SK-N-MC (cell line): ENCODE results near the gene CTNNA3.

Experiments
- DNase-seq: peaks from one replicate; pipeline ENCODE4 v3.0.0-alpha.2; 2011; ENCODE audit warnings: low read depth, low spot score
- H3K27ac ChIP-seq: fragments of 200-600 bp; sonication (generic); 2 replicates; pipeline ENCODE4 v1.5.1; 2016; ENCODE audit warnings: mixed run types
- H3K36me3 ChIP-seq: fragments of 200-600 bp; sonication (generic); 2 replicates; pipeline ENCODE4 v1.6.1; 2017; ENCODE audit warnings: antibody characterized with exemption, low read length, mixed read lengths; ENCODE audit not compliant: insufficient read depth
- H3K4me3 ChIP-seq: fragments of 200-600 bp; sonication (generic); 2 replicates; pipeline ENCODE4 v1.5.1; 2016
- H3K9ac ChIP-seq: fragments of 200-600 bp; sonication (generic); 2 replicates; pipeline ENCODE4 v1.8.0; 2017; ENCODE audit warnings: mixed run types, mixed read lengths; ENCODE audit not compliant: insufficient read length
- H3K9me3 ChIP-seq: fragments of 200-600 bp; sonication (generic); 2 replicates; pipeline ENCODE4 v1.6.1; 2017; ENCODE audit warnings: low read depth, mild to moderate bottlenecking, antibody characterized with exemption, low read length, moderate library complexity, mixed read lengths
- EZH2 ChIP-seq: fragments of 200-600 bp; sonication (generic); IDR thresholded peaks from one replicate; pipeline ENCODE4 v1.6.1; 2017; ENCODE audit warnings: antibody characterized with exemption
- FOXP2 ChIP-seq: optimal IDR thresholded peaks from 2 replicates; pipeline ENCODE3; 2011; ENCODE audit warnings: mild to moderate bottlenecking, moderate library complexity; ENCODE audit not compliant: insufficient read depth; ENCODE audit errors: extremely low read length, control extremely low read depth
- POLR2AphosphoS5 ChIP-seq: IDR thresholded peaks from 2 replicates; pipeline ENCODE4 v1.6.1; 2012; ENCODE audit warnings: mild to moderate bottlenecking, low read depth, low read length, borderline replicate concordance

Gene CTNNA3

DNA sequence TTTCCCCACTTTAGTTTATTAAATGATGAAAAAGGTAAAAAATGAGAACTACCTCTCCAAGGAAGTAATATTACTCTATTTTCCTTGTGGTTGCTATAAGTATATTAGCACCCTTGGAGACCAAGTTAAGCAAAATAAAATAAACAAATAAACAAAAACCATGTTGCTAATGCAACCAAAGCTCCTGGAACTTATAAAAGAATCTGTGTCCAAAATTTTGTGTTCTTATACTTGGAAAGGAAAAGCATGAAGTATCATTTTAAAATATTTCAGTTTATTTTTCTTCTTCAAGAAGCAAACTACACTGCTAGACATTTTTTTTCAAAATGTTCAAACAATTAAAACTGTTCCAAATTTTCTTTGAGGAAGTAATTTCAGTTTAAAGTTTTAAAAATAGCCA lies 1212.0 kb downstream of the CTNNA3 start:
- Histone ChIP-seq H3K4me3 (no peak overlapping the region), H3K9me3 (no peaks in the 10 kb centered on the region), H3K27ac (no peak overlapping the region), H3K36me3 (no peaks in the 10 kb centered on the region), H3K9ac (no peak overlapping the region)
- no peak for DNase-seq
- TF ChIP-seq EZH2 (no peak), POLR2AphosphoS5 (no peak), FOXP2 (no peak)

DNA sequence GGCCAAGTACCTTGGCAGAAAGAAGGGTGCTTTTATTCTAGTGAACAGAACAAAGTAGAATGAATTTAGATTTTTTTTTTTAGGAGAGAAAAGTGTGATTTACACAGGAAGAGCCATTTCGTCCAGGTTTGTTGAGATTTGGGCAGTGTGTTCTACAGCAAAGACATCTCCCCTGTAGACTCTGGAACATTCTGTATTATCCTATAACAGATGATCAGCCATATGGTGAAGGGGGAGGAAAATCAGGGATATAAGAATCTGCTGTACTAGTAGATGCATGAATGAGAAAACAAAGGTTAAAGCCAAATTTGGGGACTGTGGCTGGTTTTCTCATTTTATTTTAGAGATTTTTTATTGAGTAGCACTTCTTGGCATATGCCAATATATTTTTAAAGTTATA lies 1223.8 kb downstream of the CTNNA3 start:
- Histone ChIP-seq H3K4me3 (no peak overlapping the region), H3K27ac (no peak overlapping the region), H3K9ac (no peak overlapping the region), H3K36me3 (no peaks in the 10 kb centered on the region), H3K9me3 (no peaks in the 10 kb centered on the region)
- TF ChIP-seq EZH2 (no peak), POLR2AphosphoS5 (no peak), FOXP2 (no peak)
- no peak for DNase-seq

DNA sequence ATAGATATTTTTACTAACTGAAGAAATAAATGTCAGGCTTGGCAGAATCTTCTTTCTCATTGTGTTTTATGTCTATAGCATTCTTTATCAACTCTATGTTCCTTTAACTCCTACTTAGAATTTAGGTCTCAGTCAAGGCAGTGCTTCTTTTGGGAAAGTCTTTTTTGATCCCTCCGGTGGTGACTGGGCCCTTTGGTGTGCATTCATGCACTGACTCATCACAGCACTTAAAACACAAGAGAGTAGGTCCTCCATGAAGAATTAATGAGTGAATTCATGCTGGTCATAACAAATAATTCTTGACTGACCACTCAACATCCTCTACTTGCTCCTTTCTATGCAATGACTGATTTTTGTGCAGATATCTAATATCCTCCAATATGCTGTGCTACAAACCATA lies 1229.0 kb downstream of the CTNNA3 start:
- Histone ChIP-seq H3K4me3 (no peak overlapping the region), H3K27ac (no peak overlapping the region), H3K9ac (no peak overlapping the region), H3K36me3 (no peaks in the 10 kb centered on the region), H3K9me3 (no peaks in the 10 kb centered on the region)
- TF ChIP-seq POLR2AphosphoS5 (no peak), FOXP2 (no peak), EZH2 (no peak)
- no peak for DNase-seq

DNA sequence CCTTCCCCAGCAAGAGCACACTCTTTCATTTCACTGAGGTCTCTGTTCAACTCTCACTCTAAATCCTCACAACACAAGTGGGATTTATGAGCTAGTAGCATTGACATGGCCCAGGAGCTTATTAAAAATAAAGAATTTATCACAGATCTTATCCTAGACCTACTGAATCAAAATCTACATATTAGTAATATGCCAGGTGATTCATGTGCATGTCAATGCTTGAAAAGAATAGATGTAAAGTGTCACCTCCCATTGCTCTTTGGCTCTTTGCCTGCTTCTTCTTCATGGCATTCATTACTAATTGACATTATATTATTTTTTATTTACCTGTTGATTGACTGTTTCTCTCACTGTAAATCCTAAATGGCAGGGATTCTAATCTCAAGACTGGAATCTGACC lies 1229.4 kb downstream of the CTNNA3 start:
- Histone ChIP-seq H3K27ac (no peak overlapping the region), H3K4me3 (no peak overlapping the region), H3K36me3 (no peaks in the 10 kb centered on the region), H3K9me3 (no peaks in the 10 kb centered on the region), H3K9ac (no peak overlapping the region)
- DNase-seq, result no peak
- no peak for TF ChIP-seq FOXP2
- TF ChIP-seq POLR2AphosphoS5, result no peak
- TF ChIP-seq EZH2, result no peak

DNA sequence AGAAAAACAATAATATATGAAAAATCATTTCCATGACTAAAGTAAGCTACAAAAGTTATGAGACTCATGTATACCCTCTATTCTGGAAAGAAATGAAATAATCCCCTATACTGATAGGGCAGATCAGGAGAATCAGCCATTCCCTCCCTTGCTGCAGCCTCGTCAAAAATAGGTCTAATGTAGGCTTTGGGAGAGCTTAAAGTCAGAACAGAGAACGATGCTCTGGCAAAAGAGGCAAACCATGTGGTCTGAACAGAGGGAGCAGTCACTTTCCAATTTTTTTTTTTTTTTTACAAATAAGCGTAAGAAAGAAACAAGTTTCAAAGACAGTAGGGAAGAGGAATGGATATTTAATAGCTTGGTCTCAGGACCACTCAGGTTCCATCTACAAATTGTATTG lies 1232.4 kb downstream of the CTNNA3 start:
- TF ChIP-seq FOXP2, result no peak
- no peak for TF ChIP-seq POLR2AphosphoS5
- no peak for TF ChIP-seq EZH2
- Histone ChIP-seq H3K9me3 (no peaks in the 10 kb centered on the region), H3K36me3 (no peaks in the 10 kb centered on the region), H3K9ac (no peak overlapping the region), H3K4me3 (no peak overlapping the region), H3K27ac (no peak overlapping the region)
- DNase-seq, result no peak

GRCh38 chr10:66457629-66458028 lies 1238.4 kb downstream of the CTNNA3 start:
- H3K27ac ChIP-seq, result no peak overlapping the region
- H3K9me3 ChIP-seq, result no peaks in the 10 kb centered on the region
- H3K9ac ChIP-seq, result no peak overlapping the region
- no peak for TF ChIP-seq EZH2
- no peak for TF ChIP-seq FOXP2
- TF ChIP-seq POLR2AphosphoS5, result no peak
- no peak for DNase-seq
- H3K4me3 ChIP-seq, result no peak overlapping the region
- H3K36me3 ChIP-seq, result no peaks in the 10 kb centered on the region

DNA sequence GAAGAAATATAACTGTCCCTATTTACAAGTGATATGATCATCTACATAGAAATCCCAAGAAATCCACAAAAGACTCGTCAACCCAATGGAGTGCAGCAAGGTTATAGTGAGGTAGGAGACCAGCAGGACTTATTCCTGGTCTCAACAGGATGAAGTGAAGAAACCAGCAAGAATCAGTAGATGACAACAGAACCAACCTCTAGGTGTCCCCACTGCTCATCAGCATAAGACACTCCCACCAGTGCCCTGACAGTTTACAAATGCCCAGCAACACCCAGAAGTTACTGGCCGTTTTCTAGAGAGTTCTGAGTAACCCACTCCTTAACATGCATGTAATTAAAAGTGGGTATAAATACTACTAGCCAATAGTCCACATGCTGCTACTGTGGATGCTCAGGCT lies 1240.7 kb downstream of the CTNNA3 start:
- no peak for DNase-seq
- no peak for TF ChIP-seq EZH2
- TF ChIP-seq POLR2AphosphoS5, result no peak
- no peak for TF ChIP-seq FOXP2
- Histone ChIP-seq H3K9me3 (no peaks in the 10 kb centered on the region), H3K4me3 (no peak overlapping the region), H3K9ac (no peak overlapping the region), H3K36me3 (no peaks in the 10 kb centered on the region), H3K27ac (no peak overlapping the region)

GRCh38 chr10:66440568-66440967 lies 1255.4 kb downstream of the CTNNA3 start:
- no peak for TF ChIP-seq POLR2AphosphoS5
- no peak for TF ChIP-seq EZH2
- no peak for TF ChIP-seq FOXP2
- H3K4me3 ChIP-seq, result no peak overlapping the region
- no peak for DNase-seq
- no peaks in the 10 kb centered on the region for H3K36me3 ChIP-seq
- no peak overlapping the region for H3K27ac ChIP-seq
- H3K9me3 ChIP-seq, result no peaks in the 10 kb centered on the region
- no peak overlapping the region for H3K9ac ChIP-seq

DNA sequence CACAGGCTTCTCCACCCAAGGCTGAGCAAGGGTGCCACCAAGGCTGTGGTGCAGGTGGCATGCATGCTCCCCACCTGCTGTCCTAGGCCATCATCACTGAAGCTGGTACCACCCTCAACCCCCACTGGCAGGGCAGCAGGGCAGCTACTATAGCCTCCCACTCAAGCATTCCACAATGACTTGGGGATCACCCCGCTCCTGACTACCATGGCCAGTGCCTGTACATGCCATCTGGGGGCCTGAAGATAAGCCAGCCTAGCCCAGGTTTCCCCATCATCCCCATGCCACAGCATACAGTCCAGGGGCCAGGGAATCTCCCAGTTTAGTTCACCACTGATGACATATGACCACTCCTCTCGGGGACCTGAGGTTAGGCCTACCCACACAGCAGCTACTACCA lies 1281.1 kb downstream of the CTNNA3 start:
- TF ChIP-seq FOXP2 (no peak), EZH2 (no peak), POLR2AphosphoS5 (no peak)
- H3K9me3 ChIP-seq, result no peaks in the 10 kb centered on the region
- no peak overlapping the region for H3K27ac ChIP-seq
- H3K4me3 ChIP-seq, result no peak overlapping the region
- no peak overlapping the region for H3K9ac ChIP-seq
- H3K36me3 ChIP-seq, result no peaks in the 10 kb centered on the region
- DNase-seq, result no peak
